A673 (cell line): Measurements from ENCODE around the gene AATK. TPM values are rescaled to one million over a fixed set of nuclear protein-coding genes. Genes with fewer than 3 reads are reported as not detected.

Source experiments
- BruUV-seq: library from RNA; stranded (reverse); fragments of 400-500 nt; replicated peaks from 2 replicates; lab custom pipeline; 2021; lab: Mats Ljungman, UMichigan
- CTCF ChIA-PET: fragments of 300-600 bp; sonication (Branson Sonifier 250); formaldehyde crosslinking; loops from one replicate; lab custom pipeline; 2022; ENCODE audit warnings: antibody characterized with exemption; lab: Charles Lee
- POLR2A ChIA-PET: fragments of 300-600 bp; sonication (Branson Sonifier 250); formaldehyde crosslinking; loops from one replicate; lab custom pipeline; 2022; ENCODE audit warnings: antibody characterized with exemption; ENCODE audit not compliant: low non-redundant PET; lab: Charles Lee
- DNase-seq: peaks from one replicate; pipeline ENCODE4 v3.0.0-alpha.2; 2015; ENCODE audit warnings: low spot score
- H3K27ac ChIP-seq: fragments of 200-600 bp; sonication (generic); 2 replicates; pipeline ENCODE4 v1.5.1; 2016; ENCODE audit warnings: mixed run types, low read depth, mild to moderate bottlenecking, mixed read lengths, antibody characterized with exemption, low read length; ENCODE audit not compliant: poor library complexity, severe bottlenecking
- H3K27me3 ChIP-seq: fragments of 200-600 bp; sonication (generic); replicated peaks from 2 replicates; pipeline ENCODE4 v1.6.1; 2017; ENCODE audit warnings: mixed run types, low read depth, mild to moderate bottlenecking, mixed read lengths, antibody characterized with exemption, low read length; ENCODE audit not compliant: insufficient read depth, poor library complexity
- H3K36me3 ChIP-seq: fragments of 200-600 bp; sonication (generic); 2 replicates; pipeline ENCODE4 v1.6.1; 2016; ENCODE audit warnings: mixed run types, mild to moderate bottlenecking, mixed read lengths, antibody characterized with exemption, low read length; ENCODE audit not compliant: insufficient read depth, poor library complexity, severe bottlenecking
- H3K4me1 ChIP-seq: fragments of 200-600 bp; sonication (generic); 2 replicates; pipeline ENCODE4 v1.6.1; 2017; ENCODE audit warnings: mixed run types, mild to moderate bottlenecking, mixed read lengths, antibody characterized with exemption, low read length; ENCODE audit not compliant: insufficient read depth, poor library complexity, severe bottlenecking
- H3K4me3 ChIP-seq: fragments of 200-600 bp; sonication (generic); 2 replicates; pipeline ENCODE4 v1.5.1; 2016; ENCODE audit warnings: low read depth, mixed run types, mild to moderate bottlenecking, mixed read lengths, low read length; ENCODE audit not compliant: poor library complexity, severe bottlenecking
- H3K9me3 ChIP-seq: fragments of 200-600 bp; sonication (generic); 2 replicates; pipeline ENCODE4 v1.6.1; 2016; ENCODE audit warnings: mixed run types, low read depth, mild to moderate bottlenecking, mixed read lengths, antibody characterized with exemption, low read length; ENCODE audit not compliant: poor library complexity, severe bottlenecking
- EZH2 ChIP-seq: fragments of 200-600 bp; sonication (generic); IDR thresholded peaks from 2 replicates; pipeline ENCODE4 v1.6.1; 2017; ENCODE audit warnings: borderline replicate concordance, low read depth, mild to moderate bottlenecking, mixed read lengths, antibody characterized with exemption, low read length; ENCODE audit not compliant: poor library complexity, severe bottlenecking
- intact Hi-C: fragments of 100-400 bp; cut with micrococcal nuclease; formaldehyde crosslinking; loops from one replicate; pipeline ENCODE4 v1.10.0; 2022; ENCODE audit not compliant: unreplicated experiment
- total RNA-seq: library from RNA; stranded (reverse); gene quantifications from 2 replicates; pipeline ENCODE4 v1.2.3, GENCODE V29; 2021
- TF ChIP-seq, protein P1 (sequence below): fragments of 300-800, 200-600 bp; sonication (generic); conservative IDR thresholded peaks from 2 replicates; pipeline ENCODE4 v1.5.1; 2017; ENCODE audit warnings: low read depth, mild to moderate bottlenecking, antibody characterized with exemption, low read length, moderate library complexity, mixed read lengths

The AATK gene
- total RNA-seq, 1 experiment from 2014 or later: 0.90 TPM

DNA sequence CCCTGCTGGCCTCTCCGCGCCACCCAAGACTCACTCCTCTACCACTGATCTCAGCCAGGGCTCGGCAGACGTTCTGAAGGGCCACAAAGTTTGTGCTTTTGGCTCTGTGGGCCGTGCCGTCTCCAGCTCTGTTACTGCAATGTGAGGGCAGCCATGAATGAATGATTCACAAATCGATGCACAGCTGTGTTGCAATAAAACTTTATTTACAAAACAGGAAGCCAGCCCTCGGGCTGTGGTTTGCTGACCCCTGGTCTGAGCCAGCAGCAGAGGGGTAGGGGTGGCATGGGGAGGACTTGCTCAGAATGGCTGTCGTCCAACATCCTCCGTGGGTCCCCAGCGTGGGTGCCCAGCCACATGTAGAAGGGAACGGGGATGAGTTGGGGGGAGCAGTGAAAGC is 63.7 kb downstream of the AATK start:
- TF ChIP-seq EZH2: no peak
- TF ChIP-seq, protein P1, sequence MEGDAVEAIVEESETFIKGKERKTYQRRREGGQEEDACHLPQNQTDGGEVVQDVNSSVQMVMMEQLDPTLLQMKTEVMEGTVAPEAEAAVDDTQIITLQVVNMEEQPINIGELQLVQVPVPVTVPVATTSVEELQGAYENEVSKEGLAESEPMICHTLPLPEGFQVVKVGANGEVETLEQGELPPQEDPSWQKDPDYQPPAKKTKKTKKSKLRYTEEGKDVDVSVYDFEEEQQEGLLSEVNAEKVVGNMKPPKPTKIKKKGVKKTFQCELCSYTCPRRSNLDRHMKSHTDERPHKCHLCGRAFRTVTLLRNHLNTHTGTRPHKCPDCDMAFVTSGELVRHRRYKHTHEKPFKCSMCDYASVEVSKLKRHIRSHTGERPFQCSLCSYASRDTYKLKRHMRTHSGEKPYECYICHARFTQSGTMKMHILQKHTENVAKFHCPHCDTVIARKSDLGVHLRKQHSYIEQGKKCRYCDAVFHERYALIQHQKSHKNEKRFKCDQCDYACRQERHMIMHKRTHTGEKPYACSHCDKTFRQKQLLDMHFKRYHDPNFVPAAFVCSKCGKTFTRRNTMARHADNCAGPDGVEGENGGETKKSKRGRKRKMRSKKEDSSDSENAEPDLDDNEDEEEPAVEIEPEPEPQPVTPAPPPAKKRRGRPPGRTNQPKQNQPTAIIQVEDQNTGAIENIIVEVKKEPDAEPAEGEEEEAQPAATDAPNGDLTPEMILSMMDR: no peak
- H3K4me1 ChIP-seq: peaks cover 9% of the 10 kb centered on the region
- no peak for DNase-seq
- no peak overlapping the region for H3K27ac ChIP-seq
- H3K4me3 ChIP-seq: no peak overlapping the region
- BruUV-seq: no TSS peak
- intact Hi-C loops: no loop called here
- no peaks in the 10 kb centered on the region for H3K27me3 ChIP-seq
- POLR2A ChIA-PET: no interaction called here
- no peaks in the 10 kb centered on the region for H3K9me3 ChIP-seq
- H3K36me3 ChIP-seq: peaks cover 7% of the 10 kb centered on the region
- CTCF ChIA-PET: interaction anchor here (0.6 to 1.1 kb wide), 3 partner anchors 79 to 675 kb away, joined by 3 read pairs; no protein-coding TSS in a partner anchor

DNA sequence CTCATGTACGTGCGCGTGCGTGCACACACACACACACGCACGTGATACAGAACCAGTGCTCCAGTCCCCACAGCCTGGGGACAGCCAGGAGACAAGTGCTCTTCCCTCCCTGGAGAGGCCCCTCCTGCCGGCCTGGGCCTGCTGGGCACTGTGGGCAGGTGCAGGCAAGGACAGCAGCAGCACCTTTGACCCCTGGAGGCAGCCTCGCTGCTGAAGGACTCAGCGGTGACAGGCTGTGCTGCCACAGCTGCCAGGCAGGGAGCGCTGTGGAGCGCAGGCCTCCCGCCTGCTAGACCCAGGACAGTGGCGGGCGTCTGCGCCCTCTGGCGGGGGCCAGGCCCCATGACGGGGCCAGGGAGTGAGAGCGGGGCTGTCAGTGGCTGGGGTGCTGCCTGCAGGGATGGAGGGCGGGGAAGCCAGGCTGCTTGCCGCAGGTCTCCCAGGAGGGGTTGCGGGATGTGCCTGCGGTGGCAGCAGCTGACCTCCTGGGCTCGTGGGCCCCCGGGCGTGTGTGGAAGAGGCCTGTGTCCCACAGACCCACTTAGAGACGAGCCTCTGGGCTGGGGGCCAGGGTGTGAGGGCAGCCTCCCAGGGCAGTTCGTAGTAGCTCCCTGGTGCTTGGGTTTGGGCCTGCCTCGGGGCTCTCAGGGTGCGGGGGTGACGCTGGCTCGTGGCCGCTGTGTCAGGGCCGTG is 64.3 kb downstream of the AATK start:
- H3K9me3 ChIP-seq: no peaks in the 10 kb centered on the region
- H3K36me3 ChIP-seq: peaks cover 7% of the 10 kb centered on the region
- no TSS peak for BruUV-seq
- H3K4me1 ChIP-seq: peaks cover 15% of the 10 kb centered on the region
- H3K27ac ChIP-seq: no peak overlapping the region
- ChIA-PET CTCF (interaction anchor here (0.6 to 1.0 kb wide), 5 partner anchors 26 to 333 kb away, joined by 3 to 5 read pairs (median 3); no protein-coding TSS in a partner anchor), POLR2A (no interaction called here)
- no peaks in the 10 kb centered on the region for H3K27me3 ChIP-seq
- peak; percentile 83 for DNase-seq
- no peak for TF ChIP-seq EZH2
- TF ChIP-seq, protein P1: peak; percentile 100
- no peak overlapping the region for H3K4me3 ChIP-seq
- intact Hi-C loops: loop anchor here (2.0 kb wide), 2 partner anchors 77 to 111 kb away; partner anchors contain the start of gene CHMP6

DNA sequence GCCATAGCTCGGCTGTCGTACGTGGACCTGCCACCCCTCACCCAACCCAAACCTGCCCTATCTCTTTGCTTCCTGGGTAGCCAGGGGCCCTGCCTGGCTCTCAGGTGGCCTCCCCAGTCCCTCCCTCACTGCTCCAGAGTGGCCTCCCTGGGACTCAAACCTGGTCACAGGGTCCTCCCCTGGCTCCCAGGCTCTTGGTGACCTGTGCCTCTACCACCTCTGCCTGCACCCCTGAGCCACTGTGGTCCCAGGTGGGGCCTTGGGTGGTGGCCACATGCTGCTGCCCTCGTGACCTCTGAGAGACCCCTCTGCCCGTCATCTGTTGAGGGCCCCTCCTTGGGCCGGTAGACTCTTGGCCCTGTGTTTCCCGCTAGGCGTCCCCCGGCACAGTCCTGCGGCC is 65.4 kb downstream of the AATK start:
- Histone ChIP-seq H3K36me3 (peaks cover 7% of the 10 kb centered on the region), H3K27ac (no peak overlapping the region), H3K4me3 (no peak overlapping the region), H3K4me1 (peaks cover 26% of the 10 kb centered on the region), H3K27me3 (no peaks in the 10 kb centered on the region), H3K9me3 (no peaks in the 10 kb centered on the region)
- ChIA-PET POLR2A (no interaction called here), CTCF (no interaction called here)
- BruUV-seq: no TSS peak
- intact Hi-C loops: loop anchor here (2.0 kb wide), 2 partner anchors 76 to 110 kb away; partner anchors contain the start of gene CHMP6
- TF ChIP-seq EZH2: no peak
- TF ChIP-seq, protein P1: no peak
- no peak for DNase-seq
